MM.1S (cell line): ENCODE data around the gene APOA5.

Source experiments
- DNase-seq: peaks from one replicate; pipeline ENCODE4 v3.0.0-alpha.2; 2015
- H2AFZ ChIP-seq: fragments of 300-600 bp; sonication (generic); 2 replicates; pipeline ENCODE4 v1.6.0; 2016; ENCODE audit warnings: antibody characterized with exemption, low read length
- H3F3A ChIP-seq: fragments of 300-600 bp; sonication (generic); 2 replicates; pipeline ENCODE4 v1.6.1; 2016; ENCODE audit warnings: mild to moderate bottlenecking, antibody characterized with exemption, low read length, moderate library complexity, mixed read lengths; ENCODE audit not compliant: insufficient read depth
- H3K27ac ChIP-seq: fragments of 300-600 bp; sonication (generic); 2 replicates; pipeline ENCODE4 v1.5.1; 2016; ENCODE audit warnings: mild to moderate bottlenecking, low read length
- H3K27me3 ChIP-seq: fragments of 300-600 bp; sonication (generic); replicated peaks from 2 replicates; pipeline ENCODE4 v1.6.0; 2016; ENCODE audit warnings: low read length; ENCODE audit not compliant: insufficient read depth
- H3K36me3 ChIP-seq: fragments of 300-600 bp; sonication (generic); replicated peaks from 2 replicates; pipeline ENCODE4 v1.6.1; 2016; ENCODE audit warnings: mild to moderate bottlenecking, low read length, mixed read lengths; ENCODE audit not compliant: insufficient read depth
- H3K4me1 ChIP-seq: fragments of 300-600 bp; sonication (generic); 2 replicates; pipeline ENCODE4 v1.6.1; 2016; ENCODE audit warnings: low read length, mixed read lengths
- H3K4me2 ChIP-seq: fragments of 300-600 bp; sonication (generic); 2 replicates; pipeline ENCODE4 v1.6.0; 2016; ENCODE audit warnings: low read depth, low read length
- H3K4me3 ChIP-seq: fragments of 300-600 bp; sonication (generic); 2 replicates; pipeline ENCODE4 v1.5.1; 2016; ENCODE audit warnings: low read length, mixed read lengths
- H3K79me2 ChIP-seq: fragments of 300-600 bp; sonication (generic); 2 replicates; pipeline ENCODE4 v1.6.1; 2016; ENCODE audit warnings: mixed run types, low read length, mixed read lengths
- H3K9ac ChIP-seq: fragments of 300-600 bp; sonication (generic); 2 replicates; pipeline ENCODE4 v1.6.1; 2016; ENCODE audit warnings: low read length, mixed read lengths
- H3K9me2 ChIP-seq: fragments of 300-600 bp; sonication (generic); replicated peaks from 2 replicates; pipeline ENCODE4 v1.6.1; 2016; ENCODE audit warnings: mild to moderate bottlenecking, low read length, mixed read lengths; ENCODE audit not compliant: insufficient read depth
- H3K9me3 ChIP-seq: fragments of 300-600 bp; sonication (generic); replicated peaks from 2 replicates; pipeline ENCODE4 v1.6.1; 2016; ENCODE audit warnings: mild to moderate bottlenecking, low read length, mixed read lengths; ENCODE audit not compliant: insufficient read depth
- H4K20me1 ChIP-seq: fragments of 300-600 bp; sonication (generic); 2 replicates; pipeline ENCODE4 v1.6.1; 2016; ENCODE audit warnings: mild to moderate bottlenecking, low read length, moderate library complexity, mixed read lengths; ENCODE audit not compliant: insufficient read depth
- EZH2 ChIP-seq: fragments of 300-600 bp; sonication (generic); optimal IDR thresholded peaks from 2 replicates; pipeline ENCODE3; 2017; ENCODE audit warnings: low read depth, mild to moderate bottlenecking, antibody characterized with exemption, low read length, mixed read lengths
- EZH2phosphoT487 ChIP-seq: fragments of 300-600 bp; sonication (generic); IDR thresholded peaks from 2 replicates; pipeline ENCODE4 v1.6.1; 2018; ENCODE audit warnings: antibody characterized with exemption, low read length
- TF ChIP-seq, protein P1 (sequence below): fragments of 300-600 bp; sonication (generic); IDR thresholded peaks from 2 replicates; pipeline ENCODE4 v1.5.1; 2016; ENCODE audit warnings: antibody characterized with exemption, low read length, mixed read lengths

The APOA5 gene

DNA sequence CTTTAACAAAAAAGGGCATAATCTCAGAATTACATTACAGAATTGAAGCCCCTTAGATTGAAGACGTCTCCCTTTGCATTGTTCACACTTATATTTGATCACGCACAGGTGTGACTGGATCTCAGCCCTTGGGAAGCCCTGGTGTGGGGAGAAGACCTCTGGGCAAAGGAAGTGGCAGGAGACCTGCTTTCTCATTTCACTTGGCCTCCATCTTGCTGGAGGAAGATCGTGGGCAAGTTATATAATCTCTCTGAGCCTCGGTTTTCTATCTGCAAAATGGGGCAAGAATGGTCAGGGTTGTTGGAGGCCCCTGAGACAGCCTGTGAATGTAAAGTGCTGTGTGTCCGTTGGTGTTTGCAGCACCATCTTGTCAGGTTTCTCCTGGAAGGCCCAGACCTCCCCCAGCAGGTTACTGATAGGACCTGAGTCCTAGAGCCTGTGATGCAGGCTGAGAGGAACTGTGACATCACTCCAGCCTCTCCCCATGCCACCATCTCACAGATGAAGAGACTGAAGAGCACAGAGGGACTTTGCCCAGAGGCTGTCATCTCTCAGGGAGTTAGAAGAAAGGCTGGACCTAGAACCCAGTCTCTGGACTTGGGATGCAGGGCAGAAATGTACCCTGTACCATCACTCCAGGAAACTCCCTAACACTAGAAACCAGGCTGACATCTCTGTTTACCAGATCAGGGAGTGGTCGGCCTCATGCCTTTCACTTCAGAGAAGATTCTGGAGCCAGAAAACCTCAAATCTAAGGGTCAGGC, 46.8 kb upstream of the APOA5 start:
- Histone ChIP-seq H3K9ac (no peak overlapping the region), H3K9me3 (no peaks in the 10 kb centered on the region), H3F3A (no peaks in the 10 kb centered on the region), H3K4me2 (no peak overlapping the region), H3K4me1 (0 out of 2 replicates have a peak, but pooled peaks cover 6% of the 10 kb centered on the region), H3K27ac (no peak overlapping the region), H3K79me2 (no peaks in the 10 kb centered on the region), H3K4me3 (no peak overlapping the region), H4K20me1 (no peaks in the 10 kb centered on the region), H3K9me2 (no peaks in the 10 kb centered on the region), H2AFZ (no peak overlapping the region), H3K36me3 (no peaks in the 10 kb centered on the region; the same call in 1 of the 2 replicates), H3K27me3 (no peaks in the 10 kb centered on the region)
- TF ChIP-seq EZH2phosphoT487 (no peak), EZH2 (no peak)
- TF ChIP-seq, protein P1, sequence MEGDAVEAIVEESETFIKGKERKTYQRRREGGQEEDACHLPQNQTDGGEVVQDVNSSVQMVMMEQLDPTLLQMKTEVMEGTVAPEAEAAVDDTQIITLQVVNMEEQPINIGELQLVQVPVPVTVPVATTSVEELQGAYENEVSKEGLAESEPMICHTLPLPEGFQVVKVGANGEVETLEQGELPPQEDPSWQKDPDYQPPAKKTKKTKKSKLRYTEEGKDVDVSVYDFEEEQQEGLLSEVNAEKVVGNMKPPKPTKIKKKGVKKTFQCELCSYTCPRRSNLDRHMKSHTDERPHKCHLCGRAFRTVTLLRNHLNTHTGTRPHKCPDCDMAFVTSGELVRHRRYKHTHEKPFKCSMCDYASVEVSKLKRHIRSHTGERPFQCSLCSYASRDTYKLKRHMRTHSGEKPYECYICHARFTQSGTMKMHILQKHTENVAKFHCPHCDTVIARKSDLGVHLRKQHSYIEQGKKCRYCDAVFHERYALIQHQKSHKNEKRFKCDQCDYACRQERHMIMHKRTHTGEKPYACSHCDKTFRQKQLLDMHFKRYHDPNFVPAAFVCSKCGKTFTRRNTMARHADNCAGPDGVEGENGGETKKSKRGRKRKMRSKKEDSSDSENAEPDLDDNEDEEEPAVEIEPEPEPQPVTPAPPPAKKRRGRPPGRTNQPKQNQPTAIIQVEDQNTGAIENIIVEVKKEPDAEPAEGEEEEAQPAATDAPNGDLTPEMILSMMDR = no peak
- DNase-seq = no peak

DNA sequence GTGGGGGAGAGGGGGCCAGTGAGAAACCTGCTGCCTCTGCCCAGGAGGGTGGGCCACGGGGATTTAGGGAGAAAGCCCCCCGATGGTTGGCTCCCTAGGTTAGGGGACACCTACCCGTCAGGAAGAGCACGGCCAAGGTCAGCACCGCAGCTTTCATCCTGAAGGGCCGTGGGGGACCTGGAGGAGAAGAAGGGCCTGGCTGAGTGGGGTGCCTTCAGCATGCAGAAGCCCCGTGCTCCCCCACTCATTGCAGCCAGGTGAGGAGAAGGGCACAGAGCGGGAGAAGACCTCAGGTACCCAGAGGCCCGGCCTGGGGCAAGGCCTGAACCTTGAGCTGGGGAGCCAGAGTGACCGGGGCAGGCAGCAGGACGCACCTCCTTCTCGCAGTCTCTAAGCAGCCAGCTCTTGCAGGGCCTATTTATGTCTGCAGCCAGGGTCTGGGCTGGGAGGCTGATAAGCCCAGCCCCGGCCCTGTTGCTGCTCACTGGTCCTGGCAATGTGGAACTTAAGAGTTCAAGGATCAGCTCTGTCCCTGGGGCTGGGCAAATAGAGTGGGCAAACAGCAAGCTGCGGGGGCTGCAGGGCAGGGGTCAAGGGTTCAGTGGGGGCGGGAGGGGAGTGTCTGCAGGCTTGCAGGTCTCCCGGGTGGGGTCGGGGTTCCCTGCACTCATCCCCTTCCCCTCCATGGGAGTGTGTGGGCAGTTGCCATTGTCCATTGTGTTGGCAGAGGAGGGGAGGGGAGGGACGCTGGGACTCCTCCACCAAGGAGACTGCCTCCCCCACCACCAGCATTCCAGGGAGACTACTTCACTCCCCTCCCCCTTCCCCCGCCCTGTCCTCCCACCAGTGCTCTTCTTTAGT, 45.8 kb upstream of the APOA5 start, which contains the start of gene APOA1:
TSS of gene APOA1 (minus strand) at position 392 of the 861 bp plus-strand sequence. CDS start at position 157, 235 bp downstream.
- no peak within 1 kb of the TSS for H3K27ac ChIP-seq
- H3K9me3 ChIP-seq = no peaks in the 10 kb centered on the region
- no peak within 1 kb of the TSS for H3K4me3 ChIP-seq
- no peak for DNase-seq
- no peak within 1 kb of the TSS for H3K4me2 ChIP-seq
- no peak within 1 kb of the TSS for H2AFZ ChIP-seq
- no peaks in the 10 kb centered on the region for H4K20me1 ChIP-seq
- no peak within 1 kb of the TSS for H3K9ac ChIP-seq
- 0 out of 2 replicates have a peak, but pooled peaks cover 6% of the 10 kb centered on the region for H3K4me1 ChIP-seq
- no peaks in the 10 kb centered on the region for H3K9me2 ChIP-seq
- H3K27me3 ChIP-seq = no peaks in the 10 kb centered on the region
- H3F3A ChIP-seq = no peaks in the 10 kb centered on the region
- TF ChIP-seq EZH2 = no peak
- no peak for TF ChIP-seq EZH2phosphoT487
- TF ChIP-seq, protein P1 = no peak
- H3K79me2 ChIP-seq = no peaks in the 10 kb centered on the region
- no peaks in the 10 kb centered on the region for H3K36me3 ChIP-seq

DNA sequence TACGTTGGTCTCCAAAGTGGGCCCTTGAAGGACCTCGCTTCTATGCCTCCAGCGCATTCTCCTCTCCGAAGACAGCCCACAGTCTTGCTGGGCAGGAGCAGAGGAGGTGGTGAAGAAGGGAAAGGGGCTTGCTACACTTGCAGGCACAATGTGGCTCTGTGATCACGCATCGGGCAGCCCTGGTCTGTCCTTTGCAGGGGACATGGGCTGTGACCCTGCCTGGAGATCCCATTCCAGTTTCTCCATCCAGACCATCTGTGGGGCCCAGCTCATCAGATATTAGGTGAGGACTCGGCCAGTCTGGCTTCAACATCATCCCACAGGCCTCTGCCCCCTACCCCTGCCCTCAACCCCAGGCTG, 44.9 kb upstream of the APOA5 start:
- Histone ChIP-seq H3K9ac (no peak overlapping the region), H3K4me3 (no peak overlapping the region), H3K4me1 (0 out of 2 replicates have a peak, but pooled peaks cover 6% of the 10 kb centered on the region), H3K9me2 (no peaks in the 10 kb centered on the region), H4K20me1 (no peaks in the 10 kb centered on the region), H3F3A (no peaks in the 10 kb centered on the region), H3K36me3 (no peaks in the 10 kb centered on the region), H2AFZ (no peak overlapping the region), H3K27ac (no peak overlapping the region), H3K4me2 (no peak overlapping the region), H3K79me2 (no peaks in the 10 kb centered on the region), H3K27me3 (no peaks in the 10 kb centered on the region), H3K9me3 (no peaks in the 10 kb centered on the region)
- DNase-seq = no peak
- TF ChIP-seq, protein P1 = no peak
- no peak for TF ChIP-seq EZH2
- no peak for TF ChIP-seq EZH2phosphoT487
